Thyroid gland (tissue), 4 donors: Measurements from ENCODE around the gene MTG2. TPM values are rescaled to one million over a fixed set of nuclear protein-coding genes. Genes with fewer than 3 reads are reported as not detected.

Experiments
- DNase-seq, 2 donors: peaks; one replicate each; pipeline ENCODE4 v3.0.0-alpha.2; 2019
- H3K27ac ChIP-seq, 3 donors: fragments of 200-600 bp; sonication (generic); 1 replicate in 2 of 3; 2 replicates in 1 of 3; pipeline ENCODE4 v1.5.1; 2016 to 2019; ENCODE audit warnings: mild to moderate bottlenecking in 1 of 3, moderate library complexity in 1 of 3
- H3K27me3 ChIP-seq: fragments of 200-600 bp; sonication (generic); one replicate; pipeline ENCODE4 v1.5.1; 2019
- H3K36me3 ChIP-seq, 2 donors: fragments of 200-600 bp; sonication (generic); one replicate each; pipeline ENCODE4 v1.5.1; 2016 to 2019
- H3K4me1 ChIP-seq, 2 donors: fragments of 200-600 bp; sonication (generic); one replicate each; pipeline ENCODE4 v1.5.1; 2017 to 2019
- H3K4me3 ChIP-seq, 3 donors: fragments of 200-600 bp; sonication (generic); replicated peaks in 1 of 3; 1 replicate in 2 of 3; 2 replicates in 1 of 3; pipeline ENCODE4 v1.5.1; 2016; ENCODE audit warnings: mild to moderate bottlenecking in 1 of 3
- H3K9me3 ChIP-seq: fragments of 200-600 bp; sonication (generic); one replicate; pipeline ENCODE4 v1.5.1; 2017
- POLR2A ChIP-seq, 2 donors: fragments of 450-650 bp; IDR thresholded peaks; one replicate each; pipeline ENCODE4 v1.6.1; 2017; ENCODE audit warnings: antibody characterized with exemption in 2 of 2, mild to moderate bottlenecking in 2 of 2, moderate library complexity in 1 of 2
- WGBS, 2 donors: methylation state at CpG; one replicate each; pipeline ENCODE4 v1.1.5; 2017; 5-methylcytosine and 5-hydroxymethylcytosine counted together
- intact Hi-C: fragments of 100-400 bp; cut with DNase I; formaldehyde crosslinking; loops from one replicate; pipeline ENCODE4 v1.15.1; 2023
- total RNA-seq, 4 donors: library from RNA; depleted of rRNA; stranded (reverse); fragments of >200 nt; gene quantifications; one replicate each; pipeline ENCODE4 v1.2.3, GENCODE V29; 2016
- TF ChIP-seq, protein P1 (sequence below), 6 experiments: fragments of 200-600 bp in 3 of 6; fragments of 450-650 bp in 3 of 6; sonication (generic) in 3 of 6; IDR thresholded peaks; one replicate each; pipeline ENCODE4 v1.5.1; 2016 to 2019; ENCODE audit warnings: antibody characterized with exemption in 6 of 6, mild to moderate bottlenecking in 2 of 6, inconsistent platforms in 1 of 6, moderate library complexity in 1 of 6

MTG2 gene
- total RNA-seq, 4 donors from 2014 or later: 21.6 to 38.2 (median 33.4) TPM

DNA sequence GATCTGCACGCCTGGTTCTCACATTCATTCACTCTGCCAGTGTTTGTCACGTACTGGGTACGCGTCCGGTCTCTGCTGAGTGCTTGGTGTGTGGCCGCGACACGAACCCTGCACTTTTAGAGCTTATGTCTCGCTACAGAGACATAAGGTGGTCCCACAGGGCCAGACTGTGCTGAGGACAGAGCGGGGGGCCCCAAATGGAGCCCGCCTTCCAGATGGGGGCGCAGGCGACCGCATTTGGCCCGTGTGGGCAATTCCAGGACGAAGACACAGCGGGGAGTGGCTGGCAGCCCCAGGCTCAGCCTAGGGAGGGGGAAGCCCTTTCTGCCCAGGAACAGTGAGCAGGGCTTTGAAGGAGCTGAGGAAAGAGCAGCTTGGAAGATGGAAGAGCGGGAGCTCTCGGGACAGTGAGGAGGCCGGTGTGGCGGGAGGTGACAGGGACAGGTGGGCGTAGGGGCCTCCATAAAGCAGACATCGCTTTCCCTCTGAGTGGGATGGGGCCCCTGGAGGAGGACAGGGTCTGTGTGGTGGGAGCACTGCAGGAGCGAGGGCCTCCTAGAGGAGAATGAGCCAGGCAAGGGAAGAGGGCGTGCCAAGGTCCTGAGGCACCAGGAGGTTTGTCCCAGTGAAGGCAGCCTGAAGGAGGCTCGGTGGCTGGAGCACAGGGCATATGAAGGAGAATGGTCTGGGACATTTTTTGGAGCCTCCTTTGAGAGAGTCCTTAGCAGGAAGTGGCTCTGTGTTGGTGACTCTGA is 7.8 kb upstream of the MTG2 start:
- TF ChIP-seq, protein P1, sequence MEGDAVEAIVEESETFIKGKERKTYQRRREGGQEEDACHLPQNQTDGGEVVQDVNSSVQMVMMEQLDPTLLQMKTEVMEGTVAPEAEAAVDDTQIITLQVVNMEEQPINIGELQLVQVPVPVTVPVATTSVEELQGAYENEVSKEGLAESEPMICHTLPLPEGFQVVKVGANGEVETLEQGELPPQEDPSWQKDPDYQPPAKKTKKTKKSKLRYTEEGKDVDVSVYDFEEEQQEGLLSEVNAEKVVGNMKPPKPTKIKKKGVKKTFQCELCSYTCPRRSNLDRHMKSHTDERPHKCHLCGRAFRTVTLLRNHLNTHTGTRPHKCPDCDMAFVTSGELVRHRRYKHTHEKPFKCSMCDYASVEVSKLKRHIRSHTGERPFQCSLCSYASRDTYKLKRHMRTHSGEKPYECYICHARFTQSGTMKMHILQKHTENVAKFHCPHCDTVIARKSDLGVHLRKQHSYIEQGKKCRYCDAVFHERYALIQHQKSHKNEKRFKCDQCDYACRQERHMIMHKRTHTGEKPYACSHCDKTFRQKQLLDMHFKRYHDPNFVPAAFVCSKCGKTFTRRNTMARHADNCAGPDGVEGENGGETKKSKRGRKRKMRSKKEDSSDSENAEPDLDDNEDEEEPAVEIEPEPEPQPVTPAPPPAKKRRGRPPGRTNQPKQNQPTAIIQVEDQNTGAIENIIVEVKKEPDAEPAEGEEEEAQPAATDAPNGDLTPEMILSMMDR (IDR thresholded peaks at IDR 0.05): no peak
- no peak for TF ChIP-seq POLR2A (IDR thresholded peaks at IDR 0.05)
- peaks cover 14% of the 10 kb centered on the region in 2 donors for H3K36me3 ChIP-seq
- H3K9me3 ChIP-seq: no peaks in the 10 kb centered on the region
- no peaks in the 10 kb centered on the region for H3K27me3 ChIP-seq
- H3K27ac ChIP-seq: no peak overlapping the region
- no peak overlapping the region for H3K4me3 ChIP-seq
- 96% methylated on average over 26 of the region's 26 CpGs for WGBS, 2 donors
- H3K4me1 ChIP-seq: no peaks in the 10 kb centered on the region
- DNase-seq: no peak
- intact Hi-C loops: no loop called here

GRCh38 chr20:62175711-62176110 is 7.1 kb upstream of the MTG2 start:
- Histone ChIP-seq H3K4me1 (no peaks in the 10 kb centered on the region), H3K9me3 (no peaks in the 10 kb centered on the region), H3K27me3 (no peaks in the 10 kb centered on the region), H3K27ac (no peak overlapping the region), H3K4me3 (no peak overlapping the region), H3K36me3 (peaks cover 14% of the 10 kb centered on the region in 2 donors)
- intact Hi-C loops: no loop called here
- DNase-seq: no peak
- TF ChIP-seq POLR2A (IDR thresholded peaks at IDR 0.05): no peak
- TF ChIP-seq, protein P1 (IDR thresholded peaks at IDR 0.05): no peak
- WGBS, 2 donors: 91 to 97% methylated on average over 10 of the region's 10 CpGs

DNA sequence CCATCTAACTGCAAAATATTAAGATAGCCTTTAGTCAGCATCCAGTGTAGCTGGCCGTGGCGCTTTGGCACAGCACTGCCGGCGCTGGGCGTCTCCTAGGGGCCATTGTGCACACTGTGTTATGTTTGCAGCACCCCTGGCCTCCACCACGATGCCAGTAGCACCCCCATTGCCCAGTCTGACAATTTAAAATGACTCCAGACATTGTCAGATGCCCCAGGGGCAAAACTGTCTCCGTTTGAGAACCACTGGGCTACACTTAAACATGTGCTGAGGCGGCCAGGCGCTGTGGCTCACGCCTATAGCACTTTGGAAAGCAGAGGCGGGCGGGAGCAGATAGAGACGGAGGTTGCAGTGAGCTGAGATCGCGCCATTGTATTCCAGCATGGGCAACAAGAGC is 6.0 kb upstream of the MTG2 start:
- 92% methylated on average over 15 of the region's 15 CpGs for WGBS, 2 donors
- H3K36me3 ChIP-seq: peaks cover 14% of the 10 kb centered on the region in 2 donors
- no peak for DNase-seq
- intact Hi-C loops: no loop called here
- no peak for TF ChIP-seq POLR2A (IDR thresholded peaks at IDR 0.05)
- TF ChIP-seq, protein P1 (IDR thresholded peaks at IDR 0.05): no peak
- no peaks in the 10 kb centered on the region for H3K9me3 ChIP-seq
- no peaks in the 10 kb centered on the region for H3K27me3 ChIP-seq
- H3K4me3 ChIP-seq: no peak overlapping the region
- H3K4me1 ChIP-seq: peaks cover 0 to 4% of the 10 kb centered on the region in 2 donors
- no peak overlapping the region for H3K27ac ChIP-seq

GRCh38 chr20:62177307-62177706 is 5.5 kb upstream of the MTG2 start:
- Histone ChIP-seq H3K27ac (no peak overlapping the region), H3K4me1 (peaks cover 0 to 7% of the 10 kb centered on the region in 2 donors), H3K4me3 (no peak overlapping the region), H3K9me3 (no peaks in the 10 kb centered on the region), H3K27me3 (no peaks in the 10 kb centered on the region), H3K36me3 (peaks cover 14% of the 10 kb centered on the region in 2 donors)
- WGBS, 2 donors: 92 to 95% methylated on average over 9 of the region's 9 CpGs
- intact Hi-C loops: no loop called here
- TF ChIP-seq, protein P1 (IDR thresholded peaks at IDR 0.05): no peak
- TF ChIP-seq POLR2A (IDR thresholded peaks at IDR 0.05): no peak
- no peak for DNase-seq

GRCh38 chr20:62178316-62179161 is 4.3 kb upstream of the MTG2 start:
- Histone ChIP-seq H3K27ac (no peak overlapping the region), H3K27me3 (no peaks in the 10 kb centered on the region), H3K36me3 (peaks cover 6 to 14% of the 10 kb centered on the region in 2 donors), H3K9me3 (no peaks in the 10 kb centered on the region), H3K4me3 (no peak overlapping the region), H3K4me1 (peaks cover 2 to 9% of the 10 kb centered on the region in 2 donors)
- TF ChIP-seq, protein P1 (IDR thresholded peaks at IDR 0.05): no peak
- no peak for TF ChIP-seq POLR2A (IDR thresholded peaks at IDR 0.05)
- intact Hi-C loops: no loop called here
- DNase-seq: no peak
- 95 to 96% methylated on average over 19 of the region's 19 CpGs for WGBS, 2 donors
